ENCODE data around the gene MCF2L2.

Gene MCF2L2

GRCh38 chr3:183291497-183292031 lies 136.9 kb downstream of the MCF2L2 start:
- TF ChIP-seq CTCF (IDR thresholded peaks at IDR 0.05) (no peak), ZFX (IDR thresholded peaks at IDR 0.05; ENCODE audit: borderline replicate concordance) (no peak)
- H3K27ac ChIP-seq: no peak overlapping the region

- TF ChIP-seq ZFX (IDR thresholded peaks at IDR 0.05; ENCODE audit: borderline replicate concordance) (no peak), CTCF (IDR thresholded peaks at IDR 0.05) (no peak)
- H3K27ac ChIP-seq: no peak overlapping the region
Observed at GRCh38 chr3:183290216-183290615, 138.2 kb downstream of the MCF2L2 start.

- TF ChIP-seq CTCF (IDR thresholded peaks at IDR 0.05): no peak
- TF ChIP-seq ZFX (IDR thresholded peaks at IDR 0.05; ENCODE audit: borderline replicate concordance): no peak
- no peak overlapping the region for H3K27ac ChIP-seq
Observed at GRCh38 chr3:183288117-183288516, 140.3 kb downstream of the MCF2L2 start.

- no peak for TF ChIP-seq CTCF (IDR thresholded peaks at IDR 0.05)
- no peak for TF ChIP-seq ZFX (IDR thresholded peaks at IDR 0.05; ENCODE audit: borderline replicate concordance)
- H3K27ac ChIP-seq: no peak overlapping the region
Observed at GRCh38 chr3:183287301-183287971, 141.0 kb downstream of the MCF2L2 start.

GRCh38 chr3:183285828-183286457 lies 142.5 kb downstream of the MCF2L2 start:
- TF ChIP-seq CTCF (IDR thresholded peaks at IDR 0.05): no peak
- no peak for TF ChIP-seq ZFX (IDR thresholded peaks at IDR 0.05; ENCODE audit: borderline replicate concordance)
- H3K27ac ChIP-seq: no peak overlapping the region

- H3K27ac ChIP-seq: no peak overlapping the region
- TF ChIP-seq ZFX (IDR thresholded peaks at IDR 0.05; ENCODE audit: borderline replicate concordance) (no peak), CTCF (IDR thresholded peaks at IDR 0.05) (no peak)
Observed at GRCh38 chr3:183285318-183285717, 143.1 kb downstream of the MCF2L2 start.

GRCh38 chr3:183284570-183284969 lies 143.8 kb downstream of the MCF2L2 start:
- TF ChIP-seq ZFX (IDR thresholded peaks at IDR 0.05; ENCODE audit: borderline replicate concordance) (no peak), CTCF (IDR thresholded peaks at IDR 0.05) (no peak)
- H3K27ac ChIP-seq: no peak overlapping the region

Data from 22Rv1 (cell line).